ENCODE measurements around the gene SETBP1.

- TF ChIP-seq, protein P1, sequence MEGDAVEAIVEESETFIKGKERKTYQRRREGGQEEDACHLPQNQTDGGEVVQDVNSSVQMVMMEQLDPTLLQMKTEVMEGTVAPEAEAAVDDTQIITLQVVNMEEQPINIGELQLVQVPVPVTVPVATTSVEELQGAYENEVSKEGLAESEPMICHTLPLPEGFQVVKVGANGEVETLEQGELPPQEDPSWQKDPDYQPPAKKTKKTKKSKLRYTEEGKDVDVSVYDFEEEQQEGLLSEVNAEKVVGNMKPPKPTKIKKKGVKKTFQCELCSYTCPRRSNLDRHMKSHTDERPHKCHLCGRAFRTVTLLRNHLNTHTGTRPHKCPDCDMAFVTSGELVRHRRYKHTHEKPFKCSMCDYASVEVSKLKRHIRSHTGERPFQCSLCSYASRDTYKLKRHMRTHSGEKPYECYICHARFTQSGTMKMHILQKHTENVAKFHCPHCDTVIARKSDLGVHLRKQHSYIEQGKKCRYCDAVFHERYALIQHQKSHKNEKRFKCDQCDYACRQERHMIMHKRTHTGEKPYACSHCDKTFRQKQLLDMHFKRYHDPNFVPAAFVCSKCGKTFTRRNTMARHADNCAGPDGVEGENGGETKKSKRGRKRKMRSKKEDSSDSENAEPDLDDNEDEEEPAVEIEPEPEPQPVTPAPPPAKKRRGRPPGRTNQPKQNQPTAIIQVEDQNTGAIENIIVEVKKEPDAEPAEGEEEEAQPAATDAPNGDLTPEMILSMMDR (IDR thresholded peaks at IDR 0.05; ENCODE audit: low read length), result no peak
- TF ChIP-seq EZH2 (IDR thresholded peaks at IDR 0.05; ENCODE audit: borderline replicate concordance, low read length), result no peak
Measured at GRCh38 chr18:44733069-44733753, 52.5 kb downstream of the SETBP1 start.
